ENCODE data around the gene AIFM3.
"Not testable (repeated sequence)": the region's sequence is repeated elsewhere in the genome, so short reads cannot be mapped to it uniquely, and the experiment has no call there.

AIFM3 gene, protein sequence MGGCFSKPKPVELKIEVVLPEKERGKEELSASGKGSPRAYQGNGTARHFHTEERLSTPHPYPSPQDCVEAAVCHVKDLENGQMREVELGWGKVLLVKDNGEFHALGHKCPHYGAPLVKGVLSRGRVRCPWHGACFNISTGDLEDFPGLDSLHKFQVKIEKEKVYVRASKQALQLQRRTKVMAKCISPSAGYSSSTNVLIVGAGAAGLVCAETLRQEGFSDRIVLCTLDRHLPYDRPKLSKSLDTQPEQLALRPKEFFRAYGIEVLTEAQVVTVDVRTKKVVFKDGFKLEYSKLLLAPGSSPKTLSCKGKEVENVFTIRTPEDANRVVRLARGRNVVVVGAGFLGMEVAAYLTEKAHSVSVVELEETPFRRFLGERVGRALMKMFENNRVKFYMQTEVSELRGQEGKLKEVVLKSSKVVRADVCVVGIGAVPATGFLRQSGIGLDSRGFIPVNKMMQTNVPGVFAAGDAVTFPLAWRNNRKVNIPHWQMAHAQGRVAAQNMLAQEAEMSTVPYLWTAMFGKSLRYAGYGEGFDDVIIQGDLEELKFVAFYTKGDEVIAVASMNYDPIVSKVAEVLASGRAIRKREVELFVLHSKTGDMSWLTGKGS

DNA sequence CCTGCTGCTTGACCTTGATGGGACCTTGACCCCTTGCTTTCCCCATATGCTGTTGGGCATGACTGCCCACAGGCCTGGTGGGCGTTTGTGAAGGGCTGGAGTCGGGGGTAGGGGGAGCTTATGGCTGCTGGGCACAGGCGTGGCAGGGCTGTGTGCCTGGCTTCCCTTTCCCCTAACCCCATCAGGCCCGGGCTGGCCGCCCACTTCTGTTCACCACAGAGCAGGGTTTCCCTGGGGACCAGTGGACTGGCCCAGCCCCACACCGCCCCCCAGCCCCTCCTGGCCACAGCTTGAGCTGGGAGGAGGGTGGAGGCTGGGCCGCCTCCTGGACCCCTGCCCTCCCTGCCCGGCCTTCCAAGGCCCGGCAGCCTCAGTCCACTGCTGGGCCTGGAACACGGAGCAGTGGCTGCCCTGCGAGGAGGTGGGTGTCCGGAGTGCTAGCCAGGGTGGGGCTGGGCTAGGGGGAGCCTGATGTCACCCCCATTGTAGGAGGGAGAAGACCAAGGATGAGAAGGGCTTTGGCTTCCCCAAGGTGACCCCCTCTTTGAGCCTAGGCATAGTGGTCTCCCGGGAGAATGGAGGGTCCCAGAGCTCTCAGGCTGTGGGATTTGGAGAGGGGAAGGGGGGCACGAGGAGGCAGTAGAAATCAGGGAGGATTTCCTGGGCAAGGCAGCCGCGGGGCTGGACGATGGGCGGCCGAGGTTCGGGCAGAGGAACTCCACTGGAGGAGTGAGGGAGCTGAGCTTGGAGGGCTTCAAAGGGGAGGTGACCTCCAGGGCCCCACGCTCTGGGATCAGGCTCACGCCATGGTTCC lies at the start of gene AIFM3:
TSS of gene AIFM3 (plus strand) at position 373 of the 814 bp plus-strand sequence. CDS start 690 bp downstream, outside the sequence.
- no peak for DNase-seq

DNA sequence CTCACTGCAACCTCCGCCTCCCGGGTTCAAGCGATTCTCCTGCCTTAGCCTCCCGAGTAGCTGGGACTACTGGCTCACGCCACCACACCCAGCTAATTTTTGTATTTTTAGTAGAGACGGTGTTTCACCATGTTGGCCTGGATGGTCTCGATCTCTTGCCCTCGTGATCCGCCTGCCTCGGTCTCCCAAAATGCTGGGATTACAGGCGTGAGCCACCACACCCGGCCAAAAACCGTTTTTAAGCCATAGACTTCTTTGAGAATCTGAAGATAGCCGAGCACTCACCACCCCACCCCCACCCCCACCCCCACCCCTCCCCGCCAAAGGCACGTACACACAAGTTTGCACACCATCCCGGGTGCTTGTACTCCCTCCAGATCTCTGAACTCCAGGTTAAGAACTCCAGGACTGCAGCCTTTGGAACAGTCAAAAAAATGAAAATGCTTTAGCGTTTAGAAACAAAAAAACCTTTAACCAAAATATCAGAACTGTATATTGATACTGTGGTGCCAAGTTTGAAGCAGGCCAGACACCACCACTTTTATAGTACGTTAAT lies 48.3 kb upstream of the AIFM3 start:
- no peak for DNase-seq

DNA sequence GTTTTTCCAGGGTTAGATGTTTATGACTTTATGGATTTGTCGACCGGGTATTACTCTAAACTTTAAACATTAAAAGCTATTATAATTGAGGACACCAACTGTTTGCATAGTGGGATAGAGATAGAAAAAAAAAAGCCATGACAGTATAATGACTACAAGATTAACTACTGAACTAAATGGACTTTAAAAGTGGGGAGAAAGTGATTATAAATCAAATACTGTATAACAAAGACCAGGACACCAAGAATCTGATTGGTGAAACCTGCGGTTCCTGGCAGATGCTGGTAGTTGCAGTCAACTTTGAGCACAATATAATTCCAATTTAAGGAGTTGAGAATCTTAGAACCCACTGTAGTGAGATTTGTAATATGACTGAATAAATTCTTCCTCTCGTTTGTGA lies 47.3 kb upstream of the AIFM3 start:
- DNase-seq = no peak

DNA sequence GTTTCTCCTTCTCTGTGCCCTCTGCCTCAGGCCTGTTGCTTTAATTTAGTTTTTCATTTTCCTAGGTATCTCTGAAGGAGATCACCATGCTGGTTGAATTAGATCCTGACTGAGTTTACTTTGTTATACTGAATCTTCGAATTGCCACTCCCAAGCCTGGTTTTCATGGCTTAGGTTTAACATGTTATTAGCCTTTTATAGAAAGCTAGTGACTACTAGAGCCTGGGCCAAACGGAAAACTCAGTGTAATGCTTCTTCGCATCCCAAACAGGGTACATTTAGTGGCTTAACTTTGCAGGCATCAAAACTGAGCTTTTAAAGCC lies 46.2 kb upstream of the AIFM3 start:
- DNase-seq = no peak

DNA sequence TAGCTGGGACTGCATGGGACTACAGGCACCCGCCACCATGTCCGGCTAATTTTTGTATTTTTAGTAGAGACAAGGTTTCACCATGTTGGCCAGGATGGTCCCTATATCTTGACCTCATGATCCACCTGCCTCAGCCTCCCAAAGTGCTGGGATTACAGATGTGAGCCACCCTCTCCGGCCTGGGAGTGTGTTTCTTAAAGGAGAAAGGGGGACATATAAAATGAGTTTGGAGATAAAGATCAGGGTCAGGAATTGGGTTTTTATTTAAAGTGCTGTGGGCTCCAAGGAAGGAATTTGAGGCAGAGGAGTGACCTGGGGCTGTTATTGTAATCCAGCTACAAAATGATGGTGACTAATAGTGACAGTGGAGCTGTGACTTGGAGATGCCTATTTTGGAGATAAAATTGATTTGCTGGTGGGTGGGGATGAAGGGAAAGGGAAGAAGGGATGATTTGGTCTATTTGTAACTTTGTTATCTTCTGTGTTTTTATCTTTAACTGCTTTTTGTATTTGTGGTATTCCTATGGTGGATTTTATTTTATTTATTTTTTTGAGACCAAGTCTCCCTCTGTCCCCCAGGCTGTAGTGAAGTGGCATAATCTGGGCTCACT lies 44.8 kb upstream of the AIFM3 start:
- DNase-seq = no peak

DNA sequence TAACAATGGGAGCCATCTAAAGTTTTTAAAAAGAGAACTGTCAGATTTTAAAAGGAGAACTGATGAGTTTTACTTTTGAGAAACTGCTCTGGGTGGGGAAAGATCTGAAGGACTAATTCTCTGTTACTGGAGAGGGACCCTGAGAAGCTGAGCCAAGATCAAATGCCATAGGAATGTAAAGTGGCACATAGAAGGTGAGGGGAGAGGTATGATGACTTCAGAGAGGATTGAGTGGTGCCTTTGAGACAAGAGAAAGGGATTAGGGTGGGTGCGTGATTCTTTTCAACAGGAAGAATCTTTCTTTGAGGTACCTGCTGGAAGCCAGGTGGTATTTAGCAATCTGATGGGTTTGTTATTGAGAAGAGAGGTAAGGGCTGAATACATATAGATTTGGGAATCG lies 40.8 kb upstream of the AIFM3 start:
- no peak for DNase-seq

DNA sequence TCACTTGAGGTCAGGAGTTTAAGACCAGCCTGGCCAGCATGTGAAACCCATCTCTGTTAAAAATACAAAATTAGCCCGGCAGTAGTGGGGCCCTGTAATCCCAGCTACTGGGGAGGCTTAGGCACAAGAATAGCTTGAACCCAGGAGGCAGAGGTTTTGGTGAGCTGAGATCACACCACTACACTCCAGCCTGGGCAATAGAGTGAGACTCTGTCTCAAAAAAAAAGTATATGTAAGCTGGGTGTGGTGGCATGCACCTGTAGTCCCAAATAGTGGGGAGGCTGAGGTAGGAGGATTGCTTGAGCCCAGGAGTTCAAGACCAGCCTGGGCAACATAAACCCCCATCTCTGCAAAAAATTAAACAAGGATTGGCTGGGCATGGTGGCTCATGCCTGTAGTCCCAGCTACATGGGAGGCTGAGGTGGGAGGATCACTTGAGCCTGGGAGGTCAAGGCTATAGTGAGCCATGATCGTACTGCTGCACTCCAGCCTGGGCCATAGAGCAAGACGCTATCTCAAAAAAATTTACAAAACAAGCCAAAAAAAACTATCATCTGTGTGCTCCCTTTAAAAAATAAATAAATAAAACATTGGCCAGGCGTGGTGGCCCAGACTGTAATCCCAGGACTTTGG lies 39.0 kb upstream of the AIFM3 start:
- DNase-seq = no peak

DNA sequence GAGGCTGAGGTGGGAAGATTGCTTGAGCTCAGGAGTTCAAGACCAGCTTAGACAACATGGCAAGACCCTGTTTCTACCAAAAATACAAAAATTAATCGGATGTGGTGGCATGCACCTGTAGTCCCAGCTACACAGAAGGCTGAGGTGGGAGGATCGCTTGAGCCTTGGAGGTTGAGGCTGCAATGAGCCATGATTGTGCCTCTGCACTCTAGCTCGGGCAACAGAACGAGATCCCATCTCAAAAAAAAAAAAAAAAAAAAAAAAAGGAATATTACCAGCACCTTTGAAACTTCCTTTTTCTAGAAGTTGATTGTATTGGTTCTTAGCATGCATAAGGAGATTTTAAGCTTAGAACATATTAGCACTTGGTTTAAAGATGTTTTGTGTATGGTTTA lies 38.5 kb upstream of the AIFM3 start:
- DNase-seq = no peak

DNA sequence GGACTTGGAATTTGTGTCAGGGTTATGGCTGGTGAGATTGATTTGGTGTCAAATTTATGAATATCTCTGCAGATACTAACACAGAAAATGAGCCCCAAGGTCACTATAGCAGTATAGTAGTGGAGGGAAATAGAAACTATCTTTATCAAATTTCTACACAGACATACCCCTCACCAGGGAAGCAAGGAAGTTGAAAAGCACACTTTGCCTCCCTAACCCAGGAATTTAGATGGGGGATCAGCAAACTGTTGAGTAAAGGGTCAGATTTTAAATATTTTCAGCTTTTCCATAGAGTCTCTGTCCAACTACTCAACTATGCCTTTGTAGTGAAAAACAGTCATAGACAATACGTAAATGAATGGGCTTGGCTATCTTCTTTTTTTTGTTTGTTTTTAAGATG lies 37.1 kb upstream of the AIFM3 start:
- DNase-seq = no peak

DNA sequence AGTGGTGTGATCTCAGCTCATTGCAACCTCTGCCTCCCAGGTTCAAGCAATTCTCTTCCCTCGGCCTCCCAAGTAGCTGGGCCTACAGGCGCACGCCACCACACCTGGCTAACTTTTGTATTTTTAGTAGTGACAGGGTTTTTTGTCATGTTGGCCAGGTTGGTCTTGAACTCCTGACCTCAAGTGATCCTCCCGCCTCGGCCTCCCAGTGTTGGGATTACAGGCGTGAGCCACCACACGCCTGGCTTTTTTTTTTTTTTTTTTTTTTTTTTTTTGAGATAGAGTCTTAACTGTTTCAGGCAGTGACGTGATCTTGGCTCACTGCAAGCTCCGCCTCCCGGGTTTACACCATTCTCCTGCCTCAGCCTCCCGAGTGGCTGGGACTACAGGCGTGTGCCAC lies 36.6 kb upstream of the AIFM3 start:
- DNase-seq = not testable (repeated sequence)

DNA sequence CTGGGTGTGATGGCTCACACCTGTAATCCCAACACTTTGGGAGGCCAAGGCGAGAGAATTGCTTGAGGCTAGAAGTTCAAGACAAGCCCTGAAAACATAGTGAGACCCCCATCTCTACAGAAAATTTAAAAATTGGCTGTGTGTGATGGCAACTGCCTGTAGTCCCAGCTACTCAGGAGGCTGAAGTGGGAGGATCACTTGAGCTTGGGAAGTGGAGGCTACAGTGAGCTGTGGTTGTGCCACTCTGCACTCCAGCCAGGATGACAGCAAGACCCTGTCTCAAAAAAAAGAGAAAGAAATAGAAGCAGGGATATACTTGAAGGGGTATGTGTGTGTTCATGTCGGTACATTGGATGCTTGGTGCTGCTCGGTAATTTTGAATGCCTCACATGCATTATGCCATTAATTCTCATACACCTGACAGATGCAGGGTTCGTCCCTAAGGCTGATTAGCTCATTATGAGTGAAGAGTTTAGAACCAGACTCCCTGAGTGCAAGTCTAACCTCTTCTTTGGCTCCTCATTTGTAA lies 35.9 kb upstream of the AIFM3 start:
- DNase-seq = no peak

DNA sequence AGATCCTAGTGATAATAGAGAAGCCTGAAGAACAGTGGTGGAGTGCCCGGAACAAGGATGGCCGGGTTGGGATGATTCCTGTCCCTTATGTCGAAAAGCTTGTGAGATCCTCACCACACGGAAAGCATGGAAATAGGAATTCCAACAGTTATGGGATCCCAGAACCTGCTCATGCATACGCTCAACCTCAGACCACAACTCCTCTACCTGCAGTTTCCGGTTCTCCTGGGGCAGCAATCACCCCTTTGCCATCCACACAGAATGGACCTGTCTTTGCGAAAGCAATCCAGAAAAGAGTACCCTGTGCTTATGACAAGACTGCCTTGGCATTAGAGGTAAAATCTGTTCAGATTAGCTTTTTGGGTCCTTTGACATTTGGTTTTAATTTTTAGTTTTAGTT lies 33.1 kb upstream of the AIFM3 start:
- DNase-seq = no peak

DNA sequence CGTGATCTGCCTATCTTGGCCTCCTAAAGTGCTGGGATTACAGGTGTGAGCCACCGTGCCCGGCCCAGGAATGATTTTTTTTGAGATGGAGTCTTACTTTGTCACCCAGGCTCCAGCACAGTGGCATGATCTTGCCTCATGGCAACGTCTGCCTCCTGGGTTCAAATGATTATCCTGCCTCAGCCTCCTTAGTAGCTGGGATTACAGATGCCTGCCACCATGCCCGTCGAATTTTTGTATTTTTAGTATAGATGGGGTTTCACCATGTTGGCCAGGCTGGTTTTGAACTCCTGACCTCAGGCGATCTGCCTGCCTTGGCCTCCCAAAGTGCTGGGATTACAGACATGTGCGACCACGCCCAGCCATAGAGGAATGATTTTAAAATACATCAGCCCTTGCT lies 32.0 kb upstream of the AIFM3 start:
- DNase-seq = not testable (repeated sequence)

DNA sequence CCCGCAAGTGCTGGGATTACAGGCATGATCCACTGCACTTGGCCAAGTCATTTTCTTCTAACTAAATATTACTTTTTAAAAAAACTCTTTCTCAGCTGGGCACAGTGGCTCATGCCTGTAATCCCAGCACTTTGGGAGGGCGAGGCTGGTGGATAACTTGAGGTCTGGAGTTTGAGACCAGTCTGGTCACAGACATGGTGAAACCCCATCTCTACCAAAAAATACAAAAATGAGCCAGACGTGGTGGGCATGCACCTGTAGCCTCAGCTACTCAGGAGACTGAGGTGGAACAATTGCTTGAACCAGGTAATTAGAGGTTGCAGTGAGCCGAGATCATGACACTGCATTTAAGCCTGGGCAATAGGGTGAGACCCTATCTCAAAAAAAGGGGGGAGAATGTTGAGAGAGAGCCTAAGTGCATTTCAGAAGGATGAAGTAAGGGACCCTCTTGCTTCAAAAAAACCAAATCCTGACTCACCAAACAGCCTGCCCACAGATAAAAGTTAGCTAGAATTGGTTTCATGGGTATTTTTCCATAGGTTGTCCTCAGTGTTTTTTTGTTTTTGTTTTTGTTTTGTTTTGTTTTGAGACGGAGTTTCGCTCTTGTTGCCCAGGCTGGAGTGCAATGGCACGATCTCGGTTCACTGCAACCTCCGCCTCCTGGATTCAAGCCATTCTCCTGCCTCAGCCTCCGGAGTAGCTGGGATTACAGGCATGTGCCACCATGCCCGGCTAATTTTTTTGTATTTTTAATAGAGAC lies 31.1 kb upstream of the AIFM3 start:
- not testable (repeated sequence) for DNase-seq

DNA sequence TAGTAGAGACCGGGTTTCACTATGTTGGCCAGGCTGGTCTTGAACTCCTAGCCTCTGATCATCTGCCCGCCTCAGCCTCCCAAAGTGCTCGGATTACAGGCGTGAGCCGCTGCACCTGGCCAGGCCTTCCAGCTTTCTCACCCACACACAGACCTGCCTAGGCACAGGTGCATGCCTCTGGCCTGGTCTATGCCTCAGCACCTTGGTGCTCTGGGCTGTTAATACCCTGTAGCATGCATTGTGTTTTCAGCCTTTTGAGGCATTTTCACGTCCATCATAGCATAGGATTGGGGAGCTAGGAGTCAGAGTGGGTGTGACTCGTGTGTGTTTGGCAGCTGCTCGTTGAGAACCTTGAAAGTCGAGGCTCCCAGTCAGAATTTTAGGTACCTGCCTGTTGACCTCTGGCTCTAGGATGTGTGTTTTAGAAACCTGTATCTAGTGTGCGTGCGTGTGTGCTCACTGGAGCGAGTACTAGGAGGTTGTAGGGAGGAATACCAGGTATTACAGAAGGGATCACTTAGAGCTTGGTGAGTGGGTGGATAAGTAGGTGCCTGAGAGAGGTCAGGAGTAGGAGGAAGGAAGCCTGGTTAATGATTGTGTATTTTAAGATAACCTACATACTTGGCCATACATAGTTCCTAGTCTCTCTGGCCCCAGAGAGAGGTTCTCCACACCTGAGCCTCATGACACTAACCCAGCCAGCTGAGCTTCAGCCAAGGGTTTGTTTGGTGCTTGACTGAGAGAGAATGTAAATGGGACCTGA lies 29.8 kb upstream of the AIFM3 start:
- no peak for DNase-seq

DNA sequence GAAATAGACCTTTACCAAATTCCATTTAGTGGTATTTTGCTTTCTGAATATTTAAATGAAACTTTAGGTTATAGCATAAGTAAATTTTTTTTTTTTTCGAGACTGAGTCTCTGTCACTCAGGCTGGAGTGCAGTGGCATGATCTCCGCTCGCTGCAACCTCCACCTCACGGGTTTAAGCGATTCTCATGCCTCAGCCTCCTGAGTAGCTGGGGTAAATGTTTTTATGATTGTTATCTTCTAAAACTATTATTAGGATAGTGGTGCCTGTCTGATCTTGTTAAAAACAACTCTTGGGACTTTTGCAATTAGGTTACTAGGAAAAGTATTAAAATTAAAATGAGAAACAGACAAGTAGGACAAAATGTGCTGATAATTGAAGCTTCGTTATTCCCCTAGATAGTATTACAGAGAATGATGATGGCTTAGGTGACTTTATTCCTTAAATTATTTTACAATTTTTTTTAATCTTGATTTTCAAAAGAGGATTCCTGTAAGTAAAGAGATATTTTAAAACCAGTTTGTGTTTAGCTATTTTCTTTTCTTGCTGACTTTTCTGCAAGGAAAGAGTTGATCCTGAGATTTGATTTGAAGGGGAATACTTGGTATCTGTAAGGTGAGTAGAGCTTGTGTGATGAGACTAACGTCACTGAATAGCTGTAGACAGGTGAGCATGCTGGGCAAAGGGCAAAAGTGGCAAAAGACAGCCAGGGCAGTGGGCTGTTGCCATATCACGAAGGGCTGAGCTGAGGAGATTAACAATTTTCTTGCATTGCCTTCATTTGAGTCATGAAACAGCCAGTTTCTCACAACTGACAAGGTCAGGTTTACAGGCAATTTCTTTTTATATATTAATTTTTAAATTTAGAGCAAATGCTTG lies 29.0 kb upstream of the AIFM3 start:
- DNase-seq = no peak

DNA sequence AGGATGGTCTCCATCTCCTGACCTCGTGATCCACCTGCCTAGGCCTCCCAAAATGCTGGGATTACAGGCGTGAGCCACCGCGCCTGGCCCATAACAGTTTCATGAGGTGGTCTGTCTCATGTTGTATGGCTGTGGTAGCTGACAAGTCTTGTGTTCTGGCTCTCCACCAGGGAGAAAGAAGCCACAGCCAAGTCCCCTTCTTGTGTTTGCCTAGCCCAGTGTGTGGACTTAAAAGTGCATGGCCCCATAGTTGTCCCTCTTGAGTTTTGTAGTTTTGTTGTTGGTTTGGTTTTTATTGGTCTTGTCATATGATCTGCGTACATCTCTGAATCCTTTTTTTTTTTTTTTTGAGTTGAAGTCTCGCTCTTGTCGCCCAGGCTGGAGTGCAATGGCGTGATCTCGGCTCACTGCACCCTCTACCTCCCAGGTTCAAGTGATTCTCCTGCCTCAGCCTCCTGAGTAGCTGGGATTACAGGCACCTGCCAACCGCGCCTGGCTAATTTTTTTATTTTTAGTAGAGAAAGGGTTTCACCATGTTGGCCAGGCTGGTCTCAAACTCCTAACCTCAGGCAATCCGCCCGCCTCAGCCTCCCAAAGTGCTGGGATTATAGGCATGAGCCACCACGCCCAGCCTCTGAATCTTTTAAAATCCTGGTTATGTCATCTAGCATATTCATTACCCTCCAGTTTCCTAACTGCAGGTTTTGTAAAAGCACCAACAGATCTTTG lies 27.4 kb upstream of the AIFM3 start:
- not testable (repeated sequence) for DNase-seq

DNA sequence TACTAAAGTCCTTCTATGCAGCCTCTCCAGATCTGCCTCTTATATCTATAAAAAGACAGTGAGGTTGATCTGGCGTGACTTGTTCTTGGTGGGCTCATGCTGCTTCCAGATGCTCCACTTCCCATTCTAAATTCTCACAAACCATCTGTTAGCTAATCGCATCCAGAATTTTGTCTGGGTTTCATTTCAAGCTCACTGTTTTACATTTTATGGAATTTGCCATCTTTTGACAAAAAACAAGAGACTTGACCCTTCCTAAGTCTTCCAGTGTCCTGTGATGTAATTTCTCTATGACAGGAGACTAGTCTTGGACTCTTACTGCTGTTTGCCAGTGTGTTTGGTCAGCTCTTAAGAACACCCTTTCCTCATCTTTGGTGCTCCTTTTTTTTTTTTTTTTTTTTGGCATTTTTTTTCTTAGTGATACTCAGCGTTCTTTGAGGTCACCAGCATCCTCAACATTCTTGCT lies 26.8 kb upstream of the AIFM3 start:
- DNase-seq = no peak

DNA sequence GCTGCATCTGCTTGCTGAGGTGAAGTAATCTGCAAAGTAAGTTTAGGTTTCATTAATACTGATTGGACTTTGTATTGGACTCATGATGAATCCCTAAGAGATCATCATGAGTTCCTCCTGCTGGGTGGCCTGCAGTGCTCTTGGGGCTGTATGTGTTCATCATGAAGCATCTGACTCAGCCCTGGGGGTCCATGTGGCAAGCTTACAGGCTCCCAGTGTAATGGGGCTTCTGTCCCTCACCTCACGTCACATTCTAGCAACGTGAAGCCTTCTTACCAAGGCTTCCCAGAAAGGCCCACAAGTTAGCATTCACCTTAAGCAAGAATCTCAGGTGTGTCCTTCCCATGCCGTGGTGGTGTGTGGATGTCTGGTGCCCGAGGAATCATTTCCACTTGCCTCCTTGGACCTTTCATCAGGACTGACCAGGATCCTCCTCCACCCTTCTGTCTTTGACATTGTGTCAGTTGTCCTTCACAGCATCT lies 26.1 kb upstream of the AIFM3 start:
- no peak for DNase-seq
